Left colon (tissue), 2 donors: ENCODE results near the gene KLHL3. TPM values are rescaled to one million over a fixed set of nuclear protein-coding genes. Genes with fewer than 3 reads are reported as not detected.
A peak's percentile ranks its signal among the peaks of the same experiment; 100 is the strongest.
"Not testable (repeated sequence)": the region's sequence is repeated elsewhere in the genome, so short reads cannot be mapped to it uniquely, and the experiment has no call there.

Source experiments
- ATAC-seq: fragments of 200-7000 bp; cut with Tn5 transposase; one replicate; pipeline ENCODE4 v1.9.1; 2020; ENCODE audit warnings: mild to moderate bottlenecking, moderate library complexity
- DNase-seq, 2 donors: peaks; one replicate each; pipeline ENCODE4 v3.0.0-alpha.2; 2020
- intact Hi-C, 2 donors: fragments of 100-400 bp; cut with DNase I in 1 of 2; cut with micrococcal nuclease in 1 of 2; formaldehyde crosslinking; loops; one replicate each; pipeline versions ENCODE4 v1.11.2 to v1.14.0; 2022; cut with DNase I, micrococcal nuclease
- long read RNA-seq: library from polyadenylated mRNA; unstranded; transcript quantifications from one replicate; pipeline ENCODE4 v2.0.0, GENCODE V29; 2021
- total RNA-seq, 2 donors: library from RNA; stranded (reverse); fragmentation: NEBNext Ultra II Directional; extraction: Animal tissue kit (Norgen Biotek cat#: 25700); gene quantifications; one replicate each; pipeline ENCODE4 v1.2.1, GENCODE V29; 2021
- donor health status: DM: no; HTN: no; CAD: no.
- donor health status: DM: yes; HTN: yes; CAD: no.

KLHL3 gene, protein sequence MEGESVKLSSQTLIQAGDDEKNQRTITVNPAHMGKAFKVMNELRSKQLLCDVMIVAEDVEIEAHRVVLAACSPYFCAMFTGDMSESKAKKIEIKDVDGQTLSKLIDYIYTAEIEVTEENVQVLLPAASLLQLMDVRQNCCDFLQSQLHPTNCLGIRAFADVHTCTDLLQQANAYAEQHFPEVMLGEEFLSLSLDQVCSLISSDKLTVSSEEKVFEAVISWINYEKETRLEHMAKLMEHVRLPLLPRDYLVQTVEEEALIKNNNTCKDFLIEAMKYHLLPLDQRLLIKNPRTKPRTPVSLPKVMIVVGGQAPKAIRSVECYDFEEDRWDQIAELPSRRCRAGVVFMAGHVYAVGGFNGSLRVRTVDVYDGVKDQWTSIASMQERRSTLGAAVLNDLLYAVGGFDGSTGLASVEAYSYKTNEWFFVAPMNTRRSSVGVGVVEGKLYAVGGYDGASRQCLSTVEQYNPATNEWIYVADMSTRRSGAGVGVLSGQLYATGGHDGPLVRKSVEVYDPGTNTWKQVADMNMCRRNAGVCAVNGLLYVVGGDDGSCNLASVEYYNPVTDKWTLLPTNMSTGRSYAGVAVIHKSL
- 1 to 10 TPM; 5.8 to 6.2 TPM for total RNA-seq
- long read RNA-seq, result 0 reads

DNA sequence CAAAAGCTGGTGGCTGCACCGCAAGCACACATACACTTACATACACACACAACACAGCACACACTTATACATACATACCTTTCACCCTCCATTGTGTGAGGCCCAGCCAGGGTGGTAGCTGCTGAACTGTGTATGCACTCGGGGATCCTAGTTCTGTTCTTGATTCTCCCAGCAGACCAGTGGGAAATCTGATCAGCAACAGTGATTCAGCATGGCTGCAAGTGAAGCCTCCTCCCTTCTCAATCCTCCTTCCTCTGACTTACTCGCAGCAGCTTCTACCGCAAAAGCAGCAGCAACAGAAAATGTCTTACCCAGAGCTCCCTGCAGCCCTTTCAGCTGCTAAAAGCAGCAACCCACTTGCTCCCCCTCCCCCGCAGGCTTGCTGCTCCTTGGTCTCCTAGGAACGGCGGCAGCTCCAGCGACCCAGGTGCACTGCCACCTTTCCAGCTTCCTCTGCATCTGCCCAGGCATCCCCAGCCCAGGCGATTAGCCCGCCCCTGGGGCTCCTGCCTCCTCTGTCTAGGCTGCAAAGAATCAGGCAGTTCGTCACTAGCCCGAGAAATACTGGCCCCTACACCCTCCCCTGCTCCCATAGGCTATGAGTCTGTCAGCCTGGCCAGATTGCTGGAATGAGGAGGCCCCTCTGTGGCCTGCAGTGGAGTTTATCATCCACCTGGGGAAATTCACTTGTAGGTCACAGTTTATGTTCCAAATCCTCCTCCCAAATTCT is at the start of gene KLHL3:
TSS of gene KLHL3 (minus strand) at position 535 of the 730 bp plus-strand sequence. CDS start at position 92, 443 bp downstream.
- peak; percentile 56 for ATAC-seq
- peak; percentile 30 to 57 for DNase-seq

DNA sequence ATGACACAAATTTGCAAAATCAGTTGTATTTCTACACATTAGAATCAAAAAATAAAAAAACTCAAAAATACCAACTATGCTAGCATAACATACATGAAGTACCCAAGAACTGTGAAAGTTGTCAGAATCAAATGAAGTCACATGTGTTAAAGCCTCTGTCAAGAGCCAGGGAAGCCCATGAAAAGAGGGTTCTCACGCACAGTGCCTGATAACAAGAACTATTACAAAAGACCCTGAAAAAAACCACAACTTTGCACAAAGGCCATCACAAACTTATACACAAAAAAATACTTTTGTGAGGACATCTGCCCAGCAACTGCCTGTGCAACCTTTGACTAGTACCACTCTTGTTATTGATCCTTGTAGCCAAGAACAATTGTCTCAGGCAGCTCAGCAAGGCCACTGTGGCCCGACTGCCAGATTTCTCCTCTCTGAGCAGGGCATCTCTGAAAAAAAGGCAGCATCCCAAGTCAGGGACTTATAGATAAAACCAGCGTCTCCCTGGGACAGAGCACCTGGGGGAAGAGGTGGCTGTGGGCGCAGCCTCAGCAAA is 47.2 kb upstream of the KLHL3 start:
- ATAC-seq (no peak), DNase-seq (no peak)
- intact Hi-C loops, result no loop called here

More for the DNA sequence above, at the start of gene KLHL3:
- intact Hi-C loops, result no loop called here

DNA sequence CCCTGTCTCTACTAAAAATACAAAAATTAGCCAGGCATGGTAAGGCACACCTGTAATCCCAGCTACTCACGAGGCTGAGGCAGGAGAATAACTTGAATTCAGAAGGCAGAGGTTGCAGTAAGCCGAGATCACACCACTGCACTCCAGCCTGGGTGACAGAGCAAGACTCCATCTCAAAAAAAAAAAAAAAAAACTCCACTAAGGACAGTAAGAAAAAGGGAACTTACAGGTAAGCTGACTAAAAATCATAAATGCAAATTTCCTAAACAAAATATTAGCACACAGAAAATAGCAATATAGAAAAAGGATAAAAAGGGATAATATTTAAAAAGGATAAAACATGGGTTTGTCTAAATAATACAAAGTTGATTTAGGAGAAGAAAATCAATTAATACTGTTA is 46.2 kb upstream of the KLHL3 start:
- no peak for ATAC-seq
- intact Hi-C loops, result no loop called here

GRCh38 chr5:137778772-137779564 is 43.1 kb upstream of the KLHL3 start:
- DNase-seq (no peak), ATAC-seq (peak; percentile 33)
- intact Hi-C loops, result loop anchor here in 1 of 2 donors (5.0 kb wide), 1 partner anchor 353 kb away; no protein-coding TSS in a partner anchor

More for the DNA sequence above, 46.2 kb upstream of the KLHL3 start:
- DNase-seq, result no peak

DNA sequence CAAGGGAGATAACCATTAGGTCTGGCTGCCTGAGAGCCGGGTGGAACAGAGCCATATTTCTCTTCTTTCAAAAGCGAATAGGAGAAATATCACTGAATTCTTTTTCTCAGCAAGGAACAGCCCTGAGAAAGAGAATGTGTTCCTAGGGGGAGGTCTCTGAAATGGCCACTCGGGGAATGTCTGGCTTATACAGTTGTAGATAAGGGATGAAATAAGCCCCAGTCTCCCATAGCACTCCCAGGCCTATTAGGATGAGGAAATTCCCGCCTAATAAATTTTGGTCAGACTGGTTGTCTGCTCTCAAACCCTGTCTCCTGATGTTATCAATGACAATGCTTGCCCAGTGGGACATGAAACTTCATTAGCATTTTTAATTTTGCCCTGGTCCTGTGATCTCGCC is 32.0 kb upstream of the KLHL3 start:
- intact Hi-C loops, ATAC-seq, DNase-seq: not testable (repeated sequence)

GRCh38 chr5:137761566-137761965 is 25.7 kb upstream of the KLHL3 start:
- ATAC-seq, result peak; percentile 26
- intact Hi-C loops, result no loop called here
- no peak for DNase-seq

GRCh38 chr5:137760719-137761516 is 25.0 kb upstream of the KLHL3 start:
- peak; percentile 30 for ATAC-seq
- intact Hi-C loops, result no loop called here

GRCh38 chr5:137760294-137760693 is 24.4 kb upstream of the KLHL3 start:
- intact Hi-C loops, result no loop called here
- ATAC-seq (no peak), DNase-seq (no peak)

More at GRCh38 chr5:137760719-137761516, 25.0 kb upstream of the KLHL3 start:
- DNase-seq, result no peak

- ATAC-seq (no peak), DNase-seq (no peak)
- intact Hi-C loops, result no loop called here
Observed at GRCh38 chr5:137758715-137759306, 22.9 kb upstream of the KLHL3 start.

GRCh38 chr5:137758121-137758520 is 22.2 kb upstream of the KLHL3 start:
- DNase-seq (no peak), ATAC-seq (no peak)
- intact Hi-C loops, result no loop called here

GRCh38 chr5:137757634-137758033 is 21.7 kb upstream of the KLHL3 start:
- ATAC-seq, result no peak
- intact Hi-C loops, result no loop called here

GRCh38 chr5:137754961-137755762 is 19.3 kb upstream of the KLHL3 start:
- DNase-seq, result no peak
- peak; percentile 38 for ATAC-seq
- intact Hi-C loops, result no loop called here

More at GRCh38 chr5:137757634-137758033, 21.7 kb upstream of the KLHL3 start:
- no peak for DNase-seq

DNA sequence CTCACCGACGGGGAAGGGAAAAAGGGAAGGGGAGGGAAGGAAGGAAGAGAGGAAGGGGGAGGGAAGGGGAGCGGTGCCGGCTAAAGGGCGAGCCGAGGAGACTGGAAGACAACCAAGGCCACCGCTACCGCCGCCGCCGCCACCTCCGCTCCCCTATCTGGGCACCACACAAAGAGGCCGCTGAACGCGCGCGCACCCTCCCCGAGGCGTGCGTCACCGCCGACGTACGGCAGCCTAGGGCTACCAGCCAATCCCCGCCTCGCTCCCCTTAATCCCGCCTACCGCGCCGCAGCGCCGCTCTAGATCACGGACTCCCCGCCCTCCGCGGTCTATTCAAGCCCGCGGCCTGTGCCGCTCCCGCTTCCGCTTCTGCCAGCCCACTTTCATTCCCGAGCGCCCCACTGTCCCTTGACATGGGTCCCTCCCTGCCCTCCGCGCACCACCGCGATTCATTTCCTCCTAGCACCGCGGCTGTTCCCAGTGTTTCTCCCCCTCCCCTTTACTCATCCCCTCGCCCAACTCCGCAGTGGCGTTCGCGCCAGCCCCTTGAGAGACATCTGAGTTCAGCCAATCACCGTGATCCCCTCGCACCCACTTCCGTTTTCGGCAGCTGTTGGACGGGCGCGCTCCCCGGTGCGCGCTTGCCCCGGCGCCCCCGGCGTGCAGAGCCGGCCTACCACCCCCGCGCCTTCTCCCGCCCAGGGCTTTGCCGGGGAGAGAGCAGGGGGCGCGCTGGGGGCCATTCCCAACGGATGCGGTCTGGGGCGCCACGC is 18.5 kb upstream of the KLHL3 start, which contains the start of gene HNRNPA0:
TSS of gene HNRNPA0 (minus strand) at position 176 of the 773 bp plus-strand sequence. CDS start 297 bp downstream, outside the sequence.
- peak; percentile 89 for ATAC-seq
- intact Hi-C loops, result no loop called here
- DNase-seq, result peak; percentile 97 to 99

DNA sequence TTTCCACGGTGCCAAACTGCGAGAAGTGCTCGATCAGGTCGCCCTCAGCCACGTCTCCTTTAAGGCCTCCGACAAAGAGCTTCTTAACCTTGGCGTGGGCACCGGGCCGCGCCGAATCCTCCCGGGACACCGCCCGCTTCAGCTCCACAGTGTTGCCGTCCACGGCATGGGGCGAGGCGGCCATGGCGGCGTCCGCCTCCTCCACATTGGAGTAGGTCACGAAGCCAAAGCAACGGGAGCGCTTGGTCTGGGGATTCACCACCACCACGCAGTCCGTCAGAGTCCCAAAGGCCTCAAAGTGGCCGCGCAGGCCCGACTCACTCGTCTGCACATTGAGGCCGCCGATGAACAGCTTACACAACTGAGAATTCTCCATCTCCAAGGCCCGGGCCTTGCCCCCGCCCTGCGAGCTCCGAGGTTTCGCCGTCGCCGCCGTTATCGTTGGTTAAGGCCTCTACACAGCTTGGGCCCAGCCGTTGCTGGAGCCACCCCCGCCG is 17.9 kb upstream of the KLHL3 start:
- DNase-seq (no peak), ATAC-seq (peak; percentile 21)
- intact Hi-C loops, result no loop called here

DNA sequence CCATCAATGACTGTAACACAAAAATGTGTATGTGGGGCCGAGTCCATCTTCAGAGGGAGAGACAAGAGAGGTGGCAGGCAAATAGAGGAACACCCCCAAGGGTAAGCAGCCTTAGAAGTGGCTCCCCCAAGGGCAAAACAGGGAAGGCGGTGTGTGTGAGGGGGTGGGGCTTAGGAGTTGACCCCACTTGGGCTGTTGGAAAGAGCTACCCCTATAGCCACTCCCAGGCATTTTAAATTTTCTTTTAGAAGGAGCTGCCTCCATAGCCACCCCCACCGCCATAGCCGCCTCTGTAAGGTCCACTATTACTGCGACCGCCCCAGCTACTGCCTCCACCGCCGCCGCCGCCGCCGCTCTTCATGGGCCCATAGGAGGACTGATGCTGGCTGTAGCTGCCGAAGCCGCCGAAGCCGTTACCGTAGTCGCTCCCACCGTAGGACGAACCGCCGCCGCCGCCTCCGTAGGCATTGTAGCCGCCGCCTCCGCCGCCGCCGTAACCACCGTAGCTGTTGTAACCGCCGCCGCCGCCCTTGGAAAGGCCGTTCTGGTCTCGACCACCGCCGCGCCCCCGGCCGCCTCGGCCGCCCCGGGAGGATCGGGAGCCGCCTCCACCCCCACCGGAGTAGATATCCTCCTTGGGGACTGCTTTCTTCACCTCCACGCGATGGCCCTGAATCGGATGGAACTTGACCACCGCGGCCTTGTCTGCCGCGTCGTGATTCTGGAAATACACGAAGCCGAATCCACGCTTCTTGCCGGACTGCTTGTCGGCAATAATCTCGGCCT is 17.2 kb upstream of the KLHL3 start:
- peak; percentile 3 for ATAC-seq

More for the DNA sequence above, 17.2 kb upstream of the KLHL3 start:
- intact Hi-C loops, result no loop called here
- peak; percentile 31 to 72 for DNase-seq
